Testis (tissue), 2 donors: ENCODE measurements around the gene PTPRR.

Experiments
- CTCF ChIP-seq, 3 experiments: fragments of 450-650 bp in 2 of 3; fragments of 200-600 bp in 1 of 3; sonication (generic) in 1 of 3; IDR thresholded peaks; one replicate each; pipeline ENCODE4 v1.5.1; 2016 to 2019; ENCODE audit warnings: antibody characterized with exemption in 3 of 3, mild to moderate bottlenecking in 2 of 3, moderate library complexity in 1 of 3
- POLR2A ChIP-seq: fragments of 450-650 bp; IDR thresholded peaks from one replicate; pipeline ENCODE4 v1.6.1; 2017; ENCODE audit warnings: antibody characterized with exemption, mild to moderate bottlenecking, moderate library complexity

- TF ChIP-seq CTCF (IDR thresholded peaks at IDR 0.05) (no peak), POLR2A (no peak)
Observed at GRCh38 chr12:70609739-70610491, 310.6 kb downstream of the PTPRR start.
